ENCODE data around the gene NDUFS6. TPM values are rescaled to one million over a fixed set of nuclear protein-coding genes. Genes with fewer than 3 reads are reported as not detected.

Gene NDUFS6
- total and polyA plus RNA-seq, 10 donors: 18.2 to 74.2 (median 29.2) TPM

DNA sequence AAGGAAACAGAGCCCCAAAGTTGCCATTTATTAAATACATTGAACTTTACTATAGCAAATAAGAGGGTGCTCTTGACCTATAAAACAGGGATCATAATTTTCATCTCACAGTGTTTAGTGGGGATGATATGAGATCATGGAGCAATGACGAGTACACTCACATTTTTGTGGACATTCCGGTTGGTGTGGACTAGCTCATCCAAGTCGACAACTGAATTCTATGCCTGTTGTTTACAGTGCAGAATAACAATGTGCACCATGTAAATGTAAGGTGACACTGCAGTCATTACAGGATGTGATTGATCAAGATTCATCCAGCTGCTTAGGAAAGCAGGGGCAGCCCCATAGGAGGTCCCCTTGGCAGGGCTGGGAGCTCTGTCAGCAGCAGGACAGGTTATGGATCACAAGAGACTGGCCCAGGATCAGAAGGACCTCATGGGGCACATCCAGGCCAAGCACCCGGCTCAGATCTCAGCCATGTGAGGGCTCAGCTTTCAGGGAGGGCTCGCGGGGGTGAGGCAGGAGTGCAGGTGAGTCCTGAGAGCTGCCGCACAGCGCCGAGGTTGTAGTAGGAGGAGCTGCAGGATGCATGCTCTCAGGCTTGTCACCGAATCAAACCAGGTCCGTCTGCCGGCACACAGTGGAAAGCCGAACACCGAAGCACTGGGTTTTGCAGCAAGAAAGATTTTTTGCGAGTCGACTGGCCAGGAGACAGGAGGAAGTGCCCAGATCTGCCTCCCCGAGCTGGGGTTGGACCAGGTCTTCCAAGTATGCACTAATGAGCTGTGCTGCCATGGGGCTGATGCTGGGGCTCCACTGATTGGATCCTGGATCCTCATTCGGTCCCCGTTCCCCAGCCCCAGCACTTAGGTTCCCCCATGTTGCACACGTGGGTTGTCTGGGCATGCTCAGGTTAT lies 29.8 kb upstream of the NDUFS6 start:
- Histone ChIP-seq H3K27me3 (replicated peaks in 1 of 7) (peaks cover 0 to 43% (median 3%) of the 10 kb centered on the region in 7 donors), H3K4me1 (no peaks in the 10 kb centered on the region), H3K4me3 (no peak overlapping the region), H3K9me3 (peaks cover 0 to 6% (median 0%) of the 10 kb centered on the region in 8 donors), H3K27ac (no peak overlapping the region), H3K36me3 (no peaks in the 10 kb centered on the region)
- peak; percentile 59 for DNase-seq
- TF ChIP-seq, protein P1, sequence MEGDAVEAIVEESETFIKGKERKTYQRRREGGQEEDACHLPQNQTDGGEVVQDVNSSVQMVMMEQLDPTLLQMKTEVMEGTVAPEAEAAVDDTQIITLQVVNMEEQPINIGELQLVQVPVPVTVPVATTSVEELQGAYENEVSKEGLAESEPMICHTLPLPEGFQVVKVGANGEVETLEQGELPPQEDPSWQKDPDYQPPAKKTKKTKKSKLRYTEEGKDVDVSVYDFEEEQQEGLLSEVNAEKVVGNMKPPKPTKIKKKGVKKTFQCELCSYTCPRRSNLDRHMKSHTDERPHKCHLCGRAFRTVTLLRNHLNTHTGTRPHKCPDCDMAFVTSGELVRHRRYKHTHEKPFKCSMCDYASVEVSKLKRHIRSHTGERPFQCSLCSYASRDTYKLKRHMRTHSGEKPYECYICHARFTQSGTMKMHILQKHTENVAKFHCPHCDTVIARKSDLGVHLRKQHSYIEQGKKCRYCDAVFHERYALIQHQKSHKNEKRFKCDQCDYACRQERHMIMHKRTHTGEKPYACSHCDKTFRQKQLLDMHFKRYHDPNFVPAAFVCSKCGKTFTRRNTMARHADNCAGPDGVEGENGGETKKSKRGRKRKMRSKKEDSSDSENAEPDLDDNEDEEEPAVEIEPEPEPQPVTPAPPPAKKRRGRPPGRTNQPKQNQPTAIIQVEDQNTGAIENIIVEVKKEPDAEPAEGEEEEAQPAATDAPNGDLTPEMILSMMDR (IDR thresholded peaks at IDR 0.05 in 8 of 11, conservative IDR thresholded peaks at IDR 0.05 in 3 of 11): no peak
- 62 to 82% (median 76%) methylated on average over 15 to 20 of the region's 20 CpGs for WGBS, 5 donors
- intact Hi-C loops (cut with DNase I; ENCODE audit: low total_unique reads): no loop called here

DNA sequence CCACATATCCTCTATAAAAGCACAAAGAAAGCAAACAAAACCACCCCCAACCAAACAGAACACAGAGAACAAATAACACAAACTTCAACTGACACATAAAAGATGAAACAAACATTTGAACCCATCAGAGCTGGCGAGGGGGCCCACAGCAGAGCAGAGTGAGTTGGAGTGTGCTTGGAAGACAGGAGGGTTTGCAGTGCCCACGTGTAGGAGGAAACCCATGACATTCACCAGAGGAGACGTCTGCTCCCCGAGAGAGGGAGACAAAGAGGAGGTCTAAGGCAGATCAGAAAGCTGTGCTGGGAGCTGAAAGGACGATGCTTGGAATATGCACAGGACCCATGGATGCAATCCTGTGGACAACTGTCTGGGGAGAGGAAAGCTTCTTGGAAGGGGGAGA lies 28.6 kb upstream of the NDUFS6 start:
- Histone ChIP-seq H3K4me1 (no peaks in the 10 kb centered on the region), H3K36me3 (no peaks in the 10 kb centered on the region), H3K27me3 (replicated peaks in 1 of 7) (peaks cover 0 to 35% (median 0%) of the 10 kb centered on the region in 7 donors), H3K4me3 (no peak overlapping the region), H3K9me3 (peaks cover 0 to 6% (median 0%) of the 10 kb centered on the region in 8 donors), H3K27ac (no peak overlapping the region)
- TF ChIP-seq, protein P1 (IDR thresholded peaks at IDR 0.05 in 8 of 11, conservative IDR thresholded peaks at IDR 0.05 in 3 of 11): no peak
- TF ChIP-seq POLR2A (IDR thresholded peaks at IDR 0.05) (no peak), POLR2AphosphoS5 (IDR thresholded peaks at IDR 0.05) (no peak)
- intact Hi-C loops (cut with DNase I; ENCODE audit: low total_unique reads): no loop called here
- 19 to 36% (median 28%) methylated on average over 5 of the region's 5 CpGs for WGBS, 5 donors
- DNase-seq: no peak

DNA sequence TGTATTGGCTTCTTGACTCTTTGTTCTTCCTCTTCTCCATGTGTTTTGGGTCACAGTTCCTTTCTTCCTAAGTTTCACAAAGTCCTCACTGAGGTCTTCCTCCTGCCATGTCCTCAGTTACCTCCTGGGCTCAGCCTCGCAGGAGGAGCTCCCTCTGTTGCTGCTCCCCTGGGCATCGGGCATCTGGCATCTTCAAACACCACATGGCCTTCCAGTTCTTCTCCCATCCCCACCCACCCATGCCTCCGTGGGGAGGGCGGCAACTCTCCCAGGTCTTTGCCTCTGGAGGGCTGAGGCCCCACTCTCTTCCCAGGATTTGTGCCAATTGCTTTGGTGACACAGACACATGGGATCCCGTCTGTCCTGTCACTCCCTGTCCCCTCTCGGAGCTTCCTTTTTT lies 24.4 kb upstream of the NDUFS6 start:
- TF ChIP-seq POLR2AphosphoS5 (IDR thresholded peaks at IDR 0.05): no peak
- TF ChIP-seq, protein P1 (IDR thresholded peaks at IDR 0.05 in 8 of 11, conservative IDR thresholded peaks at IDR 0.05 in 3 of 11): no peak
- no peak for TF ChIP-seq POLR2A (IDR thresholded peaks at IDR 0.05)
- DNase-seq: peak; percentile 41
- Histone ChIP-seq H3K9me3 (peaks cover 0 to 6% (median 0%) of the 10 kb centered on the region in 8 donors), H3K27me3 (replicated peaks in 1 of 7) (peaks cover 0 to 24% (median 0%) of the 10 kb centered on the region in 7 donors), H3K36me3 (no peaks in the 10 kb centered on the region), H3K4me3 (no peak overlapping the region), H3K27ac (no peak overlapping the region), H3K4me1 (no peaks in the 10 kb centered on the region)
- intact Hi-C loops (cut with DNase I; ENCODE audit: low total_unique reads): loop anchor here (5.0 kb wide), 1 partner anchor 245 kb away; no protein-coding TSS in a partner anchor
- 80 to 88% (median 83%) methylated on average over 6 of the region's 6 CpGs for WGBS, 5 donors
